ENCODE data around the gene MEF2D.

DNA sequence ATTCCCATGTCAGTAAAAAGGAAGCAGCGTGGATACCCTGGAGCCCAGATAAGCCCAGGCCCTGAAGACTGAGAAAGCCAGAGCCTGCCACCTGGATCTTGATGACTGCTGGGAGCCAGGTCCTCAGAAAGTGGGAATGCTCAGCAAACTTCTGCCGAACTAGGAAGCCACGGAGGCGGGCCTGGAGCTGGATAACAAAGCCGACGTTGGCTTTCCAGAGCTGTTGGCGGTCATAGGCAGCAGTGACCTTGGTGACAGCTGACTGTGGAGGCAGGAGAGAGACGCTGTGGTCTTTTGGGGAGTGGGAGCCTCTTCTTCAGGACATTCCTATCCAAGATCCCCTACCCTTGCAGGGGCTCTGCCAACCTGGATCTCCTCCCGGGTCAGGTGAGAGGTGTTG lies 47.4 kb upstream of the MEF2D start:
- TF ChIP-seq, protein P1, sequence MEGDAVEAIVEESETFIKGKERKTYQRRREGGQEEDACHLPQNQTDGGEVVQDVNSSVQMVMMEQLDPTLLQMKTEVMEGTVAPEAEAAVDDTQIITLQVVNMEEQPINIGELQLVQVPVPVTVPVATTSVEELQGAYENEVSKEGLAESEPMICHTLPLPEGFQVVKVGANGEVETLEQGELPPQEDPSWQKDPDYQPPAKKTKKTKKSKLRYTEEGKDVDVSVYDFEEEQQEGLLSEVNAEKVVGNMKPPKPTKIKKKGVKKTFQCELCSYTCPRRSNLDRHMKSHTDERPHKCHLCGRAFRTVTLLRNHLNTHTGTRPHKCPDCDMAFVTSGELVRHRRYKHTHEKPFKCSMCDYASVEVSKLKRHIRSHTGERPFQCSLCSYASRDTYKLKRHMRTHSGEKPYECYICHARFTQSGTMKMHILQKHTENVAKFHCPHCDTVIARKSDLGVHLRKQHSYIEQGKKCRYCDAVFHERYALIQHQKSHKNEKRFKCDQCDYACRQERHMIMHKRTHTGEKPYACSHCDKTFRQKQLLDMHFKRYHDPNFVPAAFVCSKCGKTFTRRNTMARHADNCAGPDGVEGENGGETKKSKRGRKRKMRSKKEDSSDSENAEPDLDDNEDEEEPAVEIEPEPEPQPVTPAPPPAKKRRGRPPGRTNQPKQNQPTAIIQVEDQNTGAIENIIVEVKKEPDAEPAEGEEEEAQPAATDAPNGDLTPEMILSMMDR (IDR thresholded peaks at IDR 0.05 in 8 of 11, conservative IDR thresholded peaks at IDR 0.05 in 3 of 11): no peak
- no peak for TF ChIP-seq POLR2A (IDR thresholded peaks at IDR 0.05)

All from spleen (tissue), 7 donors.